Esophagus muscularis mucosa (tissue), 4 donors: Measurements from ENCODE around the gene MPRIP. TPM values are rescaled to one million over a fixed set of nuclear protein-coding genes. Genes with fewer than 3 reads are reported as not detected.

Experiments used
- DNase-seq: peaks from one replicate; pipeline ENCODE4 v3.0.0-alpha.2; 2017; ENCODE audit errors: extremely low spot score
- H3K27ac ChIP-seq, 4 donors: fragments of 200-600 bp; sonication (generic); replicated peaks in 1 of 4; 1 replicate in 3 of 4; 2 replicates in 1 of 4; pipeline ENCODE4 v1.5.1; 2016 to 2019; ENCODE audit warnings: mild to moderate bottlenecking in 1 of 4
- H3K27me3 ChIP-seq, 4 donors: fragments of 200-600 bp; sonication (generic); one replicate each; pipeline versions ENCODE4 v1.5.1 to v1.6.0; 2016 to 2019
- H3K36me3 ChIP-seq, 4 donors: fragments of 200-600 bp; sonication (generic); one replicate each; pipeline ENCODE4 v1.5.1; 2016 to 2019
- H3K4me1 ChIP-seq, 4 donors: fragments of 200-600 bp; sonication (generic); one replicate each; pipeline ENCODE4 v1.5.1; 2016 to 2019
- H3K4me3 ChIP-seq, 4 donors: fragments of 200-600 bp; sonication (generic); 1 replicate in 2 of 4; 2 replicates in 2 of 4; pipeline ENCODE4 v1.5.1; 2016 to 2019; ENCODE audit warnings: mild to moderate bottlenecking in 4 of 4, moderate library complexity in 1 of 4
- H3K9me3 ChIP-seq, 4 donors: fragments of 200-600 bp; sonication (generic); 1 replicate in 3 of 4; 2 replicates in 1 of 4; pipeline ENCODE4 v1.5.1; 2016 to 2019
- EP300 ChIP-seq: sonication (generic); formaldehyde crosslinking; IDR thresholded peaks from one replicate; pipeline ENCODE4 v1.6.1; 2017; ENCODE audit warnings: antibody characterized with exemption
- POLR2A ChIP-seq: fragments of 450-650 bp; IDR thresholded peaks from one replicate; pipeline ENCODE4 v1.6.1; 2017; ENCODE audit warnings: antibody characterized with exemption, moderate library complexity, mild to moderate bottlenecking, low read depth
- POLR2AphosphoS5 ChIP-seq, 2 donors: sonication (generic); formaldehyde crosslinking; IDR thresholded peaks; one replicate each; pipeline ENCODE4 v1.6.1; 2017; ENCODE audit warnings: antibody characterized with exemption in 2 of 2
- WGBS: methylation state at CpG from one replicate; pipeline ENCODE4 v1.1.5; 2018; 5-methylcytosine and 5-hydroxymethylcytosine counted together
- intact Hi-C: fragments of 100-400 bp; cut with DNase I; formaldehyde crosslinking; loops from one replicate; pipeline ENCODE4 v1.15.1; 2023
- total RNA-seq, 4 donors: library from RNA; depleted of rRNA; stranded (reverse); fragments of >200 nt; gene quantifications; one replicate each; pipeline versions ENCODE4 v1.1.0 to v1.2.1, GENCODE V29; 2016
- TF ChIP-seq, protein P1 (sequence below), 3 experiments: fragments of 200-600 bp in 2 of 3; fragments of 450-650 bp in 1 of 3; sonication (generic) in 2 of 3; IDR thresholded peaks; one replicate each; pipeline ENCODE4 v1.5.1; 2017 to 2019; ENCODE audit warnings: antibody characterized with exemption in 3 of 3, mild to moderate bottlenecking in 2 of 3, moderate library complexity in 1 of 3

MPRIP gene
- total RNA-seq, 4 donors from 2014 or later, result 108 to 194 (median 129) TPM

GRCh38 chr17:17153709-17154108, 111.5 kb downstream of the MPRIP start:
- TF ChIP-seq, protein P1, sequence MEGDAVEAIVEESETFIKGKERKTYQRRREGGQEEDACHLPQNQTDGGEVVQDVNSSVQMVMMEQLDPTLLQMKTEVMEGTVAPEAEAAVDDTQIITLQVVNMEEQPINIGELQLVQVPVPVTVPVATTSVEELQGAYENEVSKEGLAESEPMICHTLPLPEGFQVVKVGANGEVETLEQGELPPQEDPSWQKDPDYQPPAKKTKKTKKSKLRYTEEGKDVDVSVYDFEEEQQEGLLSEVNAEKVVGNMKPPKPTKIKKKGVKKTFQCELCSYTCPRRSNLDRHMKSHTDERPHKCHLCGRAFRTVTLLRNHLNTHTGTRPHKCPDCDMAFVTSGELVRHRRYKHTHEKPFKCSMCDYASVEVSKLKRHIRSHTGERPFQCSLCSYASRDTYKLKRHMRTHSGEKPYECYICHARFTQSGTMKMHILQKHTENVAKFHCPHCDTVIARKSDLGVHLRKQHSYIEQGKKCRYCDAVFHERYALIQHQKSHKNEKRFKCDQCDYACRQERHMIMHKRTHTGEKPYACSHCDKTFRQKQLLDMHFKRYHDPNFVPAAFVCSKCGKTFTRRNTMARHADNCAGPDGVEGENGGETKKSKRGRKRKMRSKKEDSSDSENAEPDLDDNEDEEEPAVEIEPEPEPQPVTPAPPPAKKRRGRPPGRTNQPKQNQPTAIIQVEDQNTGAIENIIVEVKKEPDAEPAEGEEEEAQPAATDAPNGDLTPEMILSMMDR (IDR thresholded peaks at IDR 0.05), result no peak
- TF ChIP-seq POLR2A, result no peak
- no peaks in the 10 kb centered on the region for H3K9me3 ChIP-seq
- H3K27ac ChIP-seq, result no peak overlapping the region

GRCh38 chr17:17154556-17154955, 112.3 kb downstream of the MPRIP start:
- no peak for DNase-seq

More at GRCh38 chr17:17153709-17154108, 111.5 kb downstream of the MPRIP start:
- H3K27me3 ChIP-seq, result no peaks in the 10 kb centered on the region
- no peak for DNase-seq
- peaks cover 22 to 36% (median 30%) of the 10 kb centered on the region in 4 donors for H3K4me1 ChIP-seq
- H3K36me3 ChIP-seq, result peaks cover 39 to 83% (median 77%) of the 10 kb centered on the region in 4 donors
- no peak overlapping the region for H3K4me3 ChIP-seq
- 93% methylated on average over 6 of the region's 7 CpGs for WGBS
- intact Hi-C loops, result loop anchor here (5.0 to 10.0 kb wide), 2 partner anchors 84 to 149 kb away; partner anchors contain the start of gene FLCN

GRCh38 chr17:17154981-17155380, 112.7 kb downstream of the MPRIP start:
- Histone ChIP-seq H3K4me1 (peaks cover 22 to 37% (median 31%) of the 10 kb centered on the region in 4 donors), H3K9me3 (no peaks in the 10 kb centered on the region), H3K27ac (no peak overlapping the region), H3K27me3 (no peaks in the 10 kb centered on the region), H3K4me3 (no peak overlapping the region), H3K36me3 (peaks cover 50 to 93% (median 84%) of the 10 kb centered on the region in 4 donors)
- TF ChIP-seq, protein P1 (IDR thresholded peaks at IDR 0.05), result no peak
- TF ChIP-seq EP300 (no peak), POLR2AphosphoS5 (IDR thresholded peaks at IDR 0.05) (no peak), POLR2A (no peak)
- no peak for DNase-seq
- 93% methylated on average over 8 of the region's 8 CpGs for WGBS
- intact Hi-C loops, result loop anchor here (5.0 to 10.0 kb wide), 2 partner anchors 82 to 150 kb away; partner anchors contain the start of gene FLCN

More at GRCh38 chr17:17154556-17154955, 112.3 kb downstream of the MPRIP start:
- Histone ChIP-seq H3K36me3 (peaks cover 47 to 92% (median 83%) of the 10 kb centered on the region in 4 donors), H3K27me3 (no peaks in the 10 kb centered on the region), H3K9me3 (no peaks in the 10 kb centered on the region), H3K27ac (no peak overlapping the region), H3K4me1 (peaks cover 22 to 37% (median 31%) of the 10 kb centered on the region in 4 donors), H3K4me3 (no peak overlapping the region)
- intact Hi-C loops, result loop anchor here (5.0 to 10.0 kb wide), 2 partner anchors 83 to 150 kb away; partner anchors contain the start of gene FLCN
- TF ChIP-seq, protein P1 (IDR thresholded peaks at IDR 0.05), result no peak
- TF ChIP-seq POLR2A (no peak), POLR2AphosphoS5 (IDR thresholded peaks at IDR 0.05) (no peak), EP300 (no peak)
- WGBS, result 86% methylated on average over 3 of the region's 5 CpGs

GRCh38 chr17:17155568-17155967, 113.3 kb downstream of the MPRIP start:
- Histone ChIP-seq H3K9me3 (no peaks in the 10 kb centered on the region), H3K4me1 (peaks cover 22 to 37% (median 28%) of the 10 kb centered on the region in 4 donors), H3K36me3 (peaks cover 56 to 93% (median 84%) of the 10 kb centered on the region in 4 donors), H3K4me3 (no peak overlapping the region), H3K27me3 (no peaks in the 10 kb centered on the region), H3K27ac (no peak overlapping the region)
- 96% methylated on average over 3 of the region's 3 CpGs for WGBS
- intact Hi-C loops, result loop anchor here (10.0 kb wide), 1 partner anchor 151 kb away; no protein-coding TSS in a partner anchor
- no peak for TF ChIP-seq POLR2AphosphoS5 (IDR thresholded peaks at IDR 0.05)
- TF ChIP-seq EP300, result no peak
- TF ChIP-seq, protein P1 (IDR thresholded peaks at IDR 0.05), result no peak
- TF ChIP-seq POLR2A, result no peak
- no peak for DNase-seq

- TF ChIP-seq POLR2AphosphoS5 (IDR thresholded peaks at IDR 0.05), result no peak
- no peak for TF ChIP-seq POLR2A
- no peak for TF ChIP-seq EP300
- TF ChIP-seq, protein P1 (IDR thresholded peaks at IDR 0.05), result no peak
- Histone ChIP-seq H3K4me3 (no peak overlapping the region), H3K9me3 (no peaks in the 10 kb centered on the region), H3K27me3 (no peaks in the 10 kb centered on the region), H3K4me1 (peaks cover 20 to 33% (median 23%) of the 10 kb centered on the region in 4 donors), H3K27ac (no peak overlapping the region), H3K36me3 (peaks cover 62 to 93% (median 87%) of the 10 kb centered on the region in 4 donors)
- WGBS, result 92% methylated on average over 4 of the region's 4 CpGs
- intact Hi-C loops, result loop anchor here (10.0 kb wide), 1 partner anchor 151 kb away; no protein-coding TSS in a partner anchor
- DNase-seq, result no peak
Observed at GRCh38 chr17:17156107-17156506, 113.8 kb downstream of the MPRIP start.
